Heart left ventricle (tissue), 13 donors: Measurements from ENCODE around the gene GBP1.

Experiments
- POLR2A ChIP-seq, 2 donors: fragments of 450-650 bp; IDR thresholded peaks; one replicate each; pipeline ENCODE4 v1.6.1; 2017; ENCODE audit warnings: antibody characterized with exemption in 2 of 2, mild to moderate bottlenecking in 2 of 2, moderate library complexity in 2 of 2
- TF ChIP-seq, protein P1 (sequence below), 12 donors: fragments of 200-600 bp; sonication (generic) in 4 of 12; IDR thresholded peaks; one replicate each; pipeline versions ENCODE4 v1.5.0 to v1.8.0; 2018 to 2022; ENCODE audit warnings: antibody characterized with exemption in 12 of 12, mild to moderate bottlenecking in 5 of 12
- donor health status: ischemic (EF 13 %, LVEDD 7.1; RV severe dilation, severe dysfunction).
- donor health status: DM: no; HTN: yes; CAD: no.
- donor health status: DM: no; HTN: no; CAD: no.
- donor health status: ischemic (EF 25% LVEDD 6.9; RV normal size, moderate dysfunction).
- donor health status: ischemic (EF 25% LVEDD 5.7; RV mildly dilated, moderate dysfunction).
- donor health status: ischemic (EF 35%, LVEDD 5.7; RV mildly dilated, moderate dysfunction).
- donor health status: nonischemic (EF 11% LVEDD 7.7; RV severe dilation, severe dysfunction).
- donor health status: DM: yes; HTN: yes; CAD: no.
- donor health status: PGD.
- donor health status: ischemic (EF 29% LVEDD 5.4; RV normal size, mild dysfunction).
- donor health status: nonischemic (EF 23%, LVEDD 6.1; RV moderate dilation, normal function).

DNA sequence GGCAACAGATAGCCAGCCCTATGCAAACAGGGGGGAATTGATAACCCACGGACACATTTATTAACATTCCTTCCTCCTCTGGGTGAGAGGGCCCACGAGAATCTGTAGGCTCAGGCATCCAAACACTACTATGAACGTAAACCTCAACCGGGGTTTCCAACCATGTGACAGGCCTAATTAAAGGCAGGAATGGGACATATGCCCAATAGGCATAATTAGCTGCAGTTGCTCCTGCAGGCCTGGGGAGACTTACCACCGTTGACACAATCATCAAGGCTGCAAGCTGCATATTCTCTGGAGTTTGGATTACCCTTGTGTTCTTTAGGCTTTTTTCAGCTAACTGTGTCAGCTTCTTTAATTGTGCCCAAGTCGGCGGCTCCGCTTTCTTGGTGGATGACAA is 22.2 kb upstream of the GBP1 start:
- TF ChIP-seq, protein P1, sequence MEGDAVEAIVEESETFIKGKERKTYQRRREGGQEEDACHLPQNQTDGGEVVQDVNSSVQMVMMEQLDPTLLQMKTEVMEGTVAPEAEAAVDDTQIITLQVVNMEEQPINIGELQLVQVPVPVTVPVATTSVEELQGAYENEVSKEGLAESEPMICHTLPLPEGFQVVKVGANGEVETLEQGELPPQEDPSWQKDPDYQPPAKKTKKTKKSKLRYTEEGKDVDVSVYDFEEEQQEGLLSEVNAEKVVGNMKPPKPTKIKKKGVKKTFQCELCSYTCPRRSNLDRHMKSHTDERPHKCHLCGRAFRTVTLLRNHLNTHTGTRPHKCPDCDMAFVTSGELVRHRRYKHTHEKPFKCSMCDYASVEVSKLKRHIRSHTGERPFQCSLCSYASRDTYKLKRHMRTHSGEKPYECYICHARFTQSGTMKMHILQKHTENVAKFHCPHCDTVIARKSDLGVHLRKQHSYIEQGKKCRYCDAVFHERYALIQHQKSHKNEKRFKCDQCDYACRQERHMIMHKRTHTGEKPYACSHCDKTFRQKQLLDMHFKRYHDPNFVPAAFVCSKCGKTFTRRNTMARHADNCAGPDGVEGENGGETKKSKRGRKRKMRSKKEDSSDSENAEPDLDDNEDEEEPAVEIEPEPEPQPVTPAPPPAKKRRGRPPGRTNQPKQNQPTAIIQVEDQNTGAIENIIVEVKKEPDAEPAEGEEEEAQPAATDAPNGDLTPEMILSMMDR (IDR thresholded peaks at IDR 0.05): no peak
- TF ChIP-seq POLR2A (IDR thresholded peaks at IDR 0.05): no peak
